Ammon's horn (tissue), 1 donor: ENCODE results near the gene ZCCHC14.
A peak's percentile ranks its signal among the peaks of the same experiment; 100 is the strongest.

Source experiments
- DNase-seq: peaks from one replicate; pipeline ENCODE4 v3.0.0-alpha.2; 2016; ENCODE audit warnings: low spot score

Gene ZCCHC14

GRCh38 chr16:87477209-87477981, 15.4 kb downstream of the ZCCHC14 start:
- peak; percentile 80 for DNase-seq

DNA sequence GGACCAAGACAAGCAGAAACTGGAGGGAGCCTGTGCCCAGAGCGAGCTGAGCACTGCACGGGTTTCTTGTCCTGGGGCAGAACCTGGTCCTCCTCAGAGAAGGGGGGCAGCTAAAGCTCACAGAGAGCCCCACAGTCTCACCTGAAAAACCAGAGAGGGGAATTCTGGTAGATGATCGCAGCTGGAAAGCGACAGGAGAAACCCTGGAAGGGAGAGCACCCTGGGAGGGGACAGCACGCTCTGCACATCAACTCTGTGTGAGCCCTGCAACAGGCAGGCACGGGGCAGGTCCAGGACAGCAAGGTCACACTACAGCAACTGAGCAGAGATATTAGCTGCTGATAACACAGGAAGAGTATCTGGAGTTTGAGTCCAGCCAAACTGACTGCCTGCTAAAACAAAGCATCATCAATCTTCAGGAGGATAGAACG, 18.2 kb downstream of the ZCCHC14 start:
- DNase-seq, result no peak

DNA sequence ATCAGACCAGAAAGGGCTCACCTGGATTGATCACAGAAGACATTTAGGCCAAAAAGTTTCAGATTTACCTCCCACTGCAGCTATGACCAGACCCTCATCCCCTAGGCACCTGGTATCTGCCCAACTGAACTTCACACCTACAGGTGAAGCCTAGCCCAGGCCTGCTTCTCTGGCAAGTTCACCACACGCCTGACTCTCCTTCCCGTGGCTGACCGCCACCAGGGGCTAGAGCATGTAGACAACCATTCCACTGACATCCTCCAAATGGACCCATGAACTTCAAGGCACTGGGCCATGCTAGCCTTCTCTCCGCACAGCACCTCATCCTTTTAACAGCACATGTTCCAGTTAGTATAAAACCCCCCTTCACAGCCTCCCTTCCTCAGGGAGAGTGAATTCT, 18.8 kb downstream of the ZCCHC14 start:
- DNase-seq, result no peak

DNA sequence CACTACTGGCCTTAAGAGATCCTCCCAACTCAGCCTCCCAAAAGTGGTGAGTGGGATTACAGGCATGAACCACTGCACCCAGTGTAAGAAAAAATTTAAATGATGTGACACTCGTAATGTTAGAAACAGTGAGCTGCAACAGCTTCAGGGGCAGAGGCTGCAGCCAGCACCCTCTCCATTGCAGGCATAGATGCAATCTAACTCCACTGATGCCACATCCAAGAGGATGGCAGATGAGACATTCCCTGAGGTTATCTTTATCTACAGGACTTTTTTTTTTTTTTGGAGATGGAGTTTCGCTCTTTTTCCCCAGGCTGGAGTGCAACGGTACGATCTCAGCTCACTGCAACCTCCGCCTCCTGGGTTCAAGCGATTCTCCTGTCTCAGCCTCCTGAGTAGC, 19.9 kb downstream of the ZCCHC14 start:
- no peak for DNase-seq

DNA sequence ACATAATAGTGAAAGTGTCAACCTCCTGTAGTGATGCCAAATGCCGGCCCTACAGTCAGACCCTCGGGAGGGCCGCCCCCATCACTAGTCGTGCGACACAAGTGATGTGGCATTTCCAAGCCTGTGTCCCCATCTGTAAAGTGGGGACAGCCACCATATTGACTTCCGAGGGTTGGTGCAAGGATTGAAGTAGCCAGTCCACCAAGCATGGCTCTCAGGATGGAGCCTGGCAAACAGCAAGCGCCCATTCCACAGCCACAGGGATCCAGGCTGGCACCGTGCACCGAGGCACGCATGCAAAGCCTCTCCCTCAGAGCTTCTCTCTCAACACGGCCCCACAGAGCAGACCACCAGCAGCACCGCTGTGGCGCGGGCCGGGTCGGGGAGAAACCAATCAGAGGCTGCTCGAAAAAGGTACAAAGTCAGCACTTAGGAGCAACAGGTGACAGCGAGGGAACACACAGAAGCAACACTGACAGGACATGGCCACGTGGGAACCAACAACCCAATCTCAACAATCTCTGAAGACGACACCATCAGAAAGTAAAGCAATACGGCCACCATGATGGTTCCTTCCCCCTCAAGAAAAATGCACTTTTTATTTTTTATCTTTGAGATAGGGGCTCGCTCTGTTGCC, 20.6 kb downstream of the ZCCHC14 start:
- no peak for DNase-seq

GRCh38 chr16:87471278-87472141, 21.3 kb downstream of the ZCCHC14 start:
- no peak for DNase-seq

DNA sequence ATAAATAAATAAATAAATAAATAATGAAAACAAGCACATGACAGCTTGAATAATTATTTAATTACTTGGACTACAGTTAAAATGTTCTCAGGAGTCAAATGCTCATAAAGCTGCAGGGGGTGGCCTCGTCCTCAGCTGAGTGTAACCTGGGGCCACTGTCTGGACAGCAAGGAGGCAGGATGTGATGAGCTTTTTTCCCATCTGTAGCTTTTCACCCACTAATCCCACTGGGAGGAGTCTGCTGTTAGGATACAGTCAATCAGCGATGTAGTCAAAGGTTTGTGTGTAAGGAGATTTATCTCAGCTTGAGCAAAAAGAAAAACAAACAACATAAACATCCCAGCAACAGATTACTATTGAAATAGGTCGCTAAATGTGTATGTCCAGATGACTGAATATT, 22.5 kb downstream of the ZCCHC14 start:
- DNase-seq, result no peak

- no peak for DNase-seq
Measured at GRCh38 chr16:87469169-87469568, 23.7 kb downstream of the ZCCHC14 start.

DNA sequence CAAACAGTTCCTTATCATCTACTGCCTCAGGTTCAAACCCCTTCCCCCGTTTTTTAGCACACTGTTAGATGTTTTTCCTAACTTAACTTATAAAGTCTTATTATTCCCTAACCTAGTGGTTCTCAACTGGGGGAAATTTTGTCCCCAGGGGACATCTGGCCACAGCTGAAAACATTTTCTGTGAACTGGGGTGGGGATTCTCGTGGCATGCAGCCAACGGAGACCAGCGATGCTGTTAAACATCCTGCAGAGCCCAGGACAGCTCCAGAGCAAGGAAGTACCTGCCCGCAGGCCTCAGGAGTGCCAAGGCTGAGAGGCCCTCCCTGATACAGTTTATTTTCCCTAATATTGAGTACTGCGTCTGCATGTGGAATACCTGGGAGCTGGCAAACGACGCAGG, 24.3 kb downstream of the ZCCHC14 start:
- no peak for DNase-seq

- DNase-seq, result no peak
Measured at GRCh38 chr16:87466975-87467501, 25.8 kb downstream of the ZCCHC14 start.

- DNase-seq, result no peak
Measured at GRCh38 chr16:87465879-87466278, 26.9 kb downstream of the ZCCHC14 start.

GRCh38 chr16:87465306-87465705, 27.5 kb downstream of the ZCCHC14 start:
- peak; percentile 19 for DNase-seq

- DNase-seq, result peak; percentile 43
Measured at GRCh38 chr16:87464691-87465300, 28.0 kb downstream of the ZCCHC14 start.

DNA sequence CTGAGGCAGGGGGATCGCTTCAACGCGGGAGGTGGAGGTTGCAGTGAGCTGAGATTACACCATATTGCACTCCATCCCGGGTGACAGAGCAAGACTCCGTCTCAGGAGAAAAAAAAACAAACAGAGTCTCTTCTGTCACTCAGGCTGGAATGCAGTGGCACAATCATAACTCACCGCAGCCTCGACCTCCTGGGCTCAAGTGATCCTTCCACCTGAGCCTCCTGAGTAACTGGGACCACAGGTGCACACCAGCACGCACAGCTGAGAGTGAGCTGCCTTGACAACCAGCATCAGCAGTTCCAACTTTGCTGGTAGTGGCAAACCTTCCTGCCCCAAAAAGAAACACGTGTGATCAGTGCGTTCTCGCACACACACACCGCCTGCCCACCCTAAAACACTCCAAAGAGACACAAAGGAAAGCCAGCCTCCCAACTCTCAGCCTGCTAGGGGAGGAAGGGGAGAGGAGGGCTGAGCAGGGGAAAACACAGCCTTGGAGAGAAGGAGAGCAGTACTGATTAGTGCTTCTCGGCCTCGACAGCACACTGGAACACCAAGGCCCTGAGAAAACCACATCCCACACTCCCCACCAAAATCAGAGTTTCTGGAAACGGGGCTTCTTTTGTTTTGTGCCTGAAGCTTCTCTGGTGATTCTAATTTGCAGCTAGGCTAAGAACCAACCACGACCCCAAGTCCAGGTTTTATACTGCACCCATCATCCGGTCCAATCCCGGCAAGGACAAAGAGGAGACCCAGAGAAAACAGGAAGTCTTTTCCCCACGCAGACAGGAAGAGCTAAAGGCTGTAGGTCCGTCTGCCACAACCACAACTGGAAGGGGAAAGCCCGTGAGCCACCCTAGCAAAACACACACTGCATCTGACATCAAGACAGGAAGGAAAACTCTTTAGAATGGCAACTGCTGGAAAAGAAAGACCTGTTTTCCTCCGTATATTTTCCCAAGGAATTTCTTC, 28.8 kb downstream of the ZCCHC14 start:
- DNase-seq, result peak; percentile 43

DNA sequence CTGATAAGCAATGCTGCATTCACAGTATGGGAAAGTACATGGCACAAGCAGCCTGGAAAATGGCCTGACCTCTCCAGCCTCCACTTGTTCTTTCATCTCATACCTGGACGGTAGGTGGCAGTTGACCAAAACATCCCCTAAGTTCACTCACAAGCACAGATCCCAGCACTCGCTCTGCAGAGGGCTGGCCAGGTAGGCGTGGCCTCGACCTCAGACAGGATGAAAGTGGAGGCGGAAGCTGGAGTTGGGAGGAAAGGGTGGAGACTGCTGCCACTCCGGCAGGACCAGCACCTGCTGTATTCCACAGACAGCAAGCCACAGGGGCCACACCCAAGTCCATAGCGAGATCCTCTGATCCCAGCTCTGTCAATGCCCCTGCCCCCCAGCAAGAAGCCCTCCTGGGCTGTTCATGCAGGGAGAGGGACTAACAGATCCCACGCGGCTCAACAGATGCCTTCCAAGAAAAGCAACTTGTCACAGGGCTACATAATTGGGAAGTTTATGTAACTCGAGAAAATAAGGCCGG, 31.3 kb downstream of the ZCCHC14 start:
- DNase-seq, result no peak

- no peak for DNase-seq
Measured at GRCh38 chr16:87460936-87461335, 31.9 kb downstream of the ZCCHC14 start.

GRCh38 chr16:87459833-87460232, 33.0 kb downstream of the ZCCHC14 start:
- DNase-seq, result no peak

DNA sequence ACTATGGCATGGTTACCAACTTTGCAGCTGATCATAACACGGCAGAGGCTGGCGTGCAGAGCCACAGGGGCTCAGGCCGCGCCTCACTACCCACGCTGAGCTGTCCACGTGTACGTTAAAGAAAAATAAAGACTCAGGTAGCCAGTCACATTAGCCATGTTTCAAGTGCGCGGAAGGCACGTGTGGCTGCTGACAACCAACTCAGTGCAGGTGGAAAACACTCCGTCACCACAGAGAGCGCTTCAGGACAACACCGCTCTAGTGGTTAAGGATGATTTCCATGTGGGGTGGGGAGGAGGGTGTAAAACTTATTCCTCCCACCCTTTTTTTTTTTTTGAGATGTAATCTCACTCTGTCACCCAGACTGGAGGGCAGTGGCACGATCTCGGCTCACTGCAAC, 33.8 kb downstream of the ZCCHC14 start:
- no peak for DNase-seq

- no peak for DNase-seq
Measured at GRCh38 chr16:87458424-87458915, 34.4 kb downstream of the ZCCHC14 start.

DNA sequence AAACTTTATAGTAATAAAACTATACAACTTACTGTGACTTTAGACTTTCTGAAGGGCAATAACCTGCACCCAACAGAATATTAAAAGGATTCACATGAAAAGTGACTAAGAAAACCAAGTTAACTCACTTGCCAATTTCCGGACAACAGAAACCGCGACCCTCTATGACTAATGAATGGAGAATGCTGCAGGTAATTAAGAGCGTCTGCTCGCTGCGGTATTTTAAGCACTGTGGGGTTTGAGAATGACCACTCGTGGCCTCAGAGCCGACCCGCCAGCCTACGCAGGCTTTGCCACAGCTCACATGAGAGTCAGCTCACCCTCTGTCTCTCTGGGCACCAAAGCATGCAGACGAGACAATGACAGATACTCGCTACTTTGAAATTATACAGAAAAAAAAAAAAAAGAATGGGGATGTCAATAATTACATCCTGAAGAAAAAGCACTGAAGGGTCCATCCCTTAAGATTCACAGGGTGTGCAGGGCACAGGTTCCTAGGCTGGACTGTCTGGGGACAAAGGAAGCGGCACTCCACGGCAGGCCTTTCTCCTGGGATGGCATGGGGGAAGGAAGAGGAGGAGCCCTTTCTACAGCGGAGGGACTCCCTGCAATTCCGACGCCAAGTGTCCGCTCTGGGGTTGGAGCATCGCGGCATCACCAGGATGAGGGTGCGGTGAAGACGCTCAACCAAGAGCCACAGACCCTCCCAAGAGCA, 35.0 kb downstream of the ZCCHC14 start:
- no peak for DNase-seq
